GM18867 (cell line): ENCODE measurements around the gene WIPF3.

Source experiments
- ATAC-seq: cut with Tn5 transposase; IDR thresholded peaks from one replicate; pipeline ENCODE4 v1.9.1; 2021; ENCODE audit warnings: mild to moderate bottlenecking, moderate library complexity; ENCODE audit not compliant: unreplicated experiment

The WIPF3 gene

DNA sequence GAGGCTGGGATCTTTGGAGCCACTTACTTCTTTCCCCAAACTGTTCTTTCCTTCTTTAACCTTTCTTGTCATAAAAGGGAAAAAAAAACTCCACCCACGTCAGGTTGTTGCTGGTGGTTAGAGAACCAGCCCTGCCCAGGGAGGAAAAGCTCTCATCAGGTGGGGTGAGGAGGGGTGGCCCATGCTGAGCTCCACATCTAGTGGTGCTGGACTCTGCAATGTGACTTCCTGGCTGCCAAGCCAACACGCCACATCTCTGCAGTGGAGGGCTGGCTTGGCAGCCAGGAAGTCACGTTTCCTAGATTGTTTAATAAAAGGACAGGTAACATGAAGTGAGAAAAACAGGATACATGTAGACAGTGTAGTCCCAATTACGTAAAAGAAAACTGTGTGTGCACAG lies 37.4 kb downstream of the WIPF3 start:
- no peak for ATAC-seq

GRCh38 chr7:29844559-29844958 lies 38.3 kb downstream of the WIPF3 start:
- ATAC-seq = no peak

DNA sequence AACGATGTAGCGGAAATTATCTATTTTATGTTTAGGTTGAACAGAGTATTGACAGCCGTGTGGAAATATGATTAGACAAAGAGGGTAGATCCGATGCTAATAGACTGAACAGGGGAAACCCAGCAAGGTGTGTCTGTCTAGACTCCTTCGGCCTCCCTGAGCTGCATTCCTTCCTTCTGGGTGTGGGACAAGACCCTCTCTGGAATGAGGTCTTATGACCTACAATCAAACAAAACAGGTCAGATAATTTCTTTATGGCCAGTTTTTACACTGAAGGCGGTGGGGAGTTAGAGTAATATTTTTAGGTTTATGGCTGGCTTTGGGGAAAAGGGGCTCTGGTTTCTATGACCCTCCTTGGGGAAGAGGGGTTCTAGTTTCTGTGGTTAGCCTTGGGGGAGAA lies 41.2 kb downstream of the WIPF3 start:
- no peak for ATAC-seq

DNA sequence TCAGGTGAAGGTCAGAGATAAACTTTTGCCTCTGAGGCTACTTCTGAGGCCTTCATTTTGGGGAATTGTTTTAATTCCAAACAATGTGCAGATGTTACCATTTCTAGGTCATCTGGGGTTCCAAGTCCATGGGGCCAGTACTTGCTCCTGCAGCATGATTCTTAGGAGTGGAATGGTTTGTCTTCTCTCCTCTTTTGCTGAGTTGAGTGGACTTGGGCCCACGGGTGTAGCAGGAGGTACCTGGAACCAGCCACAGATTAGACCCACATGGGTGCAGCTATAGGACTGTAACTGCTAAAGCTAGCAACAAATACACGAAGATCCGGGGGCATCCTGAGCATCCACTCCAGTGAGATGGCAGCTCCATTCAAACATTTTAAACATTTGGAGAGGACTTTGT lies 41.6 kb downstream of the WIPF3 start:
- no peak for ATAC-seq

DNA sequence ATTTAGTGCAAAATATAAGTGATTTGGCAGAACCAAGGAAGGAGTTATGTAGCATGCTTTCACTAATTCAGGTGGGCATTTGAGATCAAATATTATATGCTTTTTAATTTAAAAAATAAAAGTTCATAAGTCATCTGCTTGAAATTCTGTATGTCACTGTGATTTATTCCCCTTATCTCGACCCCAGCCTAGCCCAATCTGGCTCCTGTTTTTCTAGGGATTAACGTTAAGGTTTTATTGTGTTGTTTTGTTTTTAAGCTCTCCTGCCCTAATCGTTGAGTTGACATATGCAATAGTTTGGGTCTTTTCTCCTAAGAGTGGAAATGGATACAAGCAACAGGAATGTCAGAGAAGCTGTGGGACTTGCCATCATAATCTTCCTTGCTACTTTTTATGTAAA lies 42.6 kb downstream of the WIPF3 start:
- ATAC-seq = no peak

DNA sequence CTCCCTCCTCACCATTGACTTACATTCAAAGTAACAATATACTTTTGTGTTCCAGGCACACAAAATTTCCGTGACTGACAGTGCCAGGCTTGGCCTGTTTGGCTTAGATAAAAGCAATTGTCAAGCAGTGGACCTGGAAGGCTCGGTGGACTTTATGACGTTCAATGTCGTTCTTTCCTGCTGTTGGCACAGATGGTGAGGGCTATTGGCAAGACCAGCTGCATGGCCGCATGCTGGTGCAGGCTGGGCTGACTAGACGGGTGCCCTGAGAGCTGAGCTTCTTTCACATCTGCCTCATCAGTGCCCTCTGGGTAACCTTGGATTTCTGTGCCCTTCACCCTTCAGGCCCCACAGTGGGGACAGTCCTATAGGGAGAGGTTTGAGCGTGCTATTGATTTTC lies 45.2 kb downstream of the WIPF3 start:
- ATAC-seq = no peak

- ATAC-seq = no peak
Measured at GRCh38 chr7:29852457-29852856, 46.1 kb downstream of the WIPF3 start.

DNA sequence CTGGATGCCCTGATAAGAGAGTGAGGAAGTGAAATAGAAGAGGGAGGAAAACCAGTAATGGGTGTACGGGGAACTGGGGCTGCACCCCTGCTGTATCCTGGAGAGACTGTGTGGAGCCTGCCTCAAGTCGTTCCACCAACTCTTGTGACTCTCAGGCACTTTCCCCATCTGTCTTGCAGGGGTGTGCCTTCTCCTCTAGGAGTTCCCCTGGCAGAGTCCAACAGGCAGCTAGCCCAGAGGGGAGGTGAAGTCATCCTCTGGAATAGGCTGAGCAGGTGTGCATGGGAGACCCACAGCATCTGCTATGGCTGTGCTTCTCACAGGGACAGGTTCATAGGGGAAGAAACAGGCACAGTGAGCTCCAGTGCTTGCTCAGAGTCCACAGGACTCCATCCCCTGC lies 46.8 kb downstream of the WIPF3 start:
- ATAC-seq = no peak

DNA sequence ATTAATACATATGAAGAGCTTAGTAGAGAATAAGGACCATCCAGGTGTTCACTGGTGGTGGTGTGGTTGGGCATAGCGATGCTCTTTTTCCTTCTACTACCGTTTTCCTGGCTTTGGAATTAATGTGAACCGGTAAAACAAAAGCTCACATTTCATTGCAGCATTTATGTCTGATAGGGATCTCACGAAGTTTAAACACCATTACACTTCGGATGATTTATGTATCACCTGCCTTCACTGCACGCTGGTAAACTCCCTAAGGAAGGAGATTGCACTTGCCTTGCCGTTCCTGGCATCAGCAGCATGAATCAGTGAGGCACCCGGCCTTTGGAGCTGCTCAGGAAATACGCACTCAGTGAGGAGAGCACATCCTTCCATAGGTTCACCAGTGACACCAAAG lies 47.5 kb downstream of the WIPF3 start:
- no peak for ATAC-seq

- ATAC-seq = no peak
Measured at GRCh38 chr7:29854257-29854938, 48.1 kb downstream of the WIPF3 start.

DNA sequence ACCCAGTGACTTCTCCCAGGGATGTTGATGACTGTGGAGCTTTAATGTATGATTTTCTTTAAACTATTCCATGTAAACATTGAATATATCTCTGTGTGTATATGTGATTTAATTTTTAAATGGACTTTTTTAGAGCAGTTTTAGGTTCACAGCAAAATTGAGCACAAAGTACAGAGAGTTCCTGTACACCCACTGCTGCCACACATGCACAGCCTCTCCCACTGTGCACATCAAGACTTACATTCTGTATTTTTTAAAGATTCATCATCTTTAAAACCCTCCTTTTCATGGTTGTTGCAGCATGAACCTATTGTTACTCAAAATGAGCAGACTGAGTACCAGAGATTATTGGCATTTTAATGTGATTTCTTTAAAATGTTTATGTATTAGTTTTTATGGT lies 51.3 kb downstream of the WIPF3 start:
- no peak for ATAC-seq

- no peak for ATAC-seq
Measured at GRCh38 chr7:29858191-29858951, 52.1 kb downstream of the WIPF3 start.

DNA sequence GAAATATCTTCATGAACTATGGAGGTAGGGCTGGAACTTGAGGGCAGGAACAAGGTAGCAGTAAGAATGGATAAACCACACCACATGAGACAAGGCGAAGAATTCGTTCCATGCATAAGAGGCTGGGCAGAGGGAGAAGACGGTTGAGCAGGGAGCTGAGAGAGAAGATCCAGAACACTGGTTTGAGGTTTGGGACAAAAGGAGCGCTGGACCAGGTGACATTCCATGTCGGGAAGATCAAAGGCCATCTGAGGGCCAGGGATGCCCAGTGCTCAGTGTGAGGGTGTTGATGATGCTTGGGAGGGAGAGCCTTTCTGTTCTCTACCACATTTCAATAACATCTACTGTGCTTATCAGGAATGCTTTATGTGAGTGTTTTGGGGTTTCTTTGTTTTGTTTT lies 52.8 kb downstream of the WIPF3 start:
- ATAC-seq = no peak

GRCh38 chr7:29859524-29860185 lies 53.3 kb downstream of the WIPF3 start:
- ATAC-seq = no peak

GRCh38 chr7:29860186-29860585 lies 53.9 kb downstream of the WIPF3 start:
- no peak for ATAC-seq

- no peak for ATAC-seq
Measured at GRCh38 chr7:29861884-29862283, 55.6 kb downstream of the WIPF3 start.

- ATAC-seq = no peak
Measured at GRCh38 chr7:29864656-29865055, 58.3 kb downstream of the WIPF3 start.

DNA sequence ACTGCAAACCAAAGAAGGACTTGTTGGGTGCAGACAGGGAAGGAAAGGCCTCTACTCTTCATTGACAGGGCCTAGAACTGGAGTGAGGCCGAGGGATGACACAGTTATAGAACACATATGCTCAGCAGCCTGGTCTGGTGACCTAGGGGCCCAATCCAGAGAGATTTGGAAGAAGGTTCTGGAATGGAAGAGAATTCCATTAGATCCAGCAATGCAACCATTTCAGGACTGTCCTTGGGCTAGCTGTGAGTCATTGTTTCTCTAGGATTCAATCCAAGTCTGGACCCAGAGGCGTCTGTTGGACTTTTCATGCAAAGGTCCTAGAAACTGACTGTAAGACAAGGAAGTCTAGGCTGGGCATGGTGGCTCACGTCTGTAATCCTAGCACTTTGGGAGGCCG lies 59.2 kb downstream of the WIPF3 start:
- ATAC-seq = no peak

DNA sequence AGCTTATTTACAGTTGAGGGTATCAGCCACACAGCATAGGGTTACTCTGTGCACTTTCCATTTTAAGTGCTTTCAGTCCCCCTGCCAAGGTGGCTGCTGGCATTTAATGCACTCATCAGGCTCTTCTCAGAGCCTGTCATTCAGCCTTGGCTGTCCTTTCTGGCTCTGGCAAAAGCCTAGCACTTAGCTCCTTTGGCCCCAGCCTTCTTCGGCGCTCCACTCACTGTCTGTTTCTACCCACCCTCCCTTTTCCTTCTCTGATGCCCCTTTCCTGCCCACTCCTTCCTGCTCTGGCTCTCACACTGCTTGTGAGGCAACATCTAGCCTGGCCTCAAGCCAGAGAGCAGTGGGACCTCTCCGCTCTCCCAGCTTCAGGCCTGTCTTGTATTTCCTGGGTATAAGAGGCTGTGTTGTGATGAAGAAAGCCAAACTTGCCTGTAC lies 60.2 kb downstream of the WIPF3 start:
- ATAC-seq = no peak

DNA sequence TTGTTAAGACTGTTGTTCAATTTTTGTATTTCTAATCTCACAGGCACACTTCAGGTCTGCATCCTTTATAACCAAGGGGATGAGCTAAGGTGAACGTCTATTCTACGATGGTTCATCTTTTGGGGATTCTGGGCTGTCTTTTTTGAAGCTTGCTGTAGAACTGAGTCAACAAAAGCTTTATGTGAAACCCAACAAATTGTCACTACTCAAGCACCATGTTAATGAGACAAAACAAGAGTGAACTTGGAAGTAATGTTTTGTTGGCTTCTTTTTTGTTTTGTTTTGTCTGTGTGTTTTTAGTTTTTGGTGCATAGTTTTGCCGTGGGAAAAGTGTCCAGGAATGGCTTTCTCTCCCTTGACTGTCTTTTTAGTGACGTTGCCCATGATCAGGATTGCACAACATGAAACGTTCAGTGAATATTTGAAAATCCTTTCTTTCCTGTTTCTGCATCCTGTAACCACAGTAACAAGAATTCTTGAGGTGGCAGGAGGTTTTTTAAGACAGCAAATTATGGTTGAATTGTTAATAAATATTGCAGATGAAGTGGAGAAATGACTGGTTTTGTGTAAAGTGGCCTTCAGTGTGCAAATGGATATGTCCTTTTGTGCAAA lies 65.6 kb downstream of the WIPF3 start:
- ATAC-seq = no peak

GRCh38 chr7:29873644-29874294 lies 67.5 kb downstream of the WIPF3 start:
- ATAC-seq = no peak
